ENCODE measurements around the gene STAMBPL1. TPM values are rescaled to one million over a fixed set of nuclear protein-coding genes. Genes with fewer than 3 reads are reported as not detected.
A peak's percentile ranks its signal among the peaks of the same experiment; 100 is the strongest.
"Not testable (repeated sequence)": the region's sequence is repeated elsewhere in the genome, so short reads cannot be mapped to it uniquely, and the experiment has no call there.

Gene STAMBPL1
- total RNA-seq, 4 donors from 2014 or later: 14.4 to 25.1 (median 16.2) TPM

DNA sequence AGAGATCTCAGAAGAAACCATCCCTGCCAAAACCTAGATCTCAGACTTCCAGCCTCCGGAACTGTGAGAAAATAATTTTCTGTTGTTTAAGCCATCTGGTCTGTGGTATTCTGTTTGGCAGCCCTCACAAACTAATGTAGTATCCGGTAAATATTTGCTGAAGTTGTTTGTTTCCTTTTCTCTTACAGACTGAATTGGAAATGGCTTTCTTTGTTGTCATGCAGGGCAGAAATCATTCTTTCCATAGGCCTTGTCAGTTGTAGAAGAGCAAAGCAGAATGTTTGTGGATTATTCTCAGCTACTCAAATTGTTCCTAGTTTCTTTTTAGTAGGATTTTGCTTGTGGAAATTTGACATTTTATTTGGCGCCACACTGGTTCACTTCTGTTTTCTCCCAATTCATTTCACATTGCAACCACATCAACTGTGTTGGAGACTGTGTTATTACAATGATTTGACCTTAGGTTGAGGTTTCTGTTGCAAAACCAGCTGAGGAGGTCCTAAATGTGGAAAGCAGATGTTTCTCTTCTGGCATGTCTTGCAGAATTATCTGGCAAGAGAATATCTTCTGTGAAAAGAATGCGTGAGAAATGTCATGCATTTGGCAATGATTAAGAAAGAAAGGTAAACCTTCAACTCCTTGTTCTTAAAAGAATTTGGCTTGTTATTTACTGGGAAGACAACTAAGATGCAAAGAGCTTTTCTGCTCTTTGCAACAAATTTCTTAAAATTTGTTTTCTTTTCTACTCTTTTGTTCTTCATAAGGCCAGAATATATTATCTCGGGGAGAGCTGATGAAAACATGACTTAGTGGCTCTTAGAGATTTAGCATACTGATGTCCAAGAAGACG lies 46.7 kb downstream of the STAMBPL1 start:
- peak; percentile 90 for ATAC-seq (ENCODE audit: low FRiP score)
- TF ChIP-seq, protein P1, sequence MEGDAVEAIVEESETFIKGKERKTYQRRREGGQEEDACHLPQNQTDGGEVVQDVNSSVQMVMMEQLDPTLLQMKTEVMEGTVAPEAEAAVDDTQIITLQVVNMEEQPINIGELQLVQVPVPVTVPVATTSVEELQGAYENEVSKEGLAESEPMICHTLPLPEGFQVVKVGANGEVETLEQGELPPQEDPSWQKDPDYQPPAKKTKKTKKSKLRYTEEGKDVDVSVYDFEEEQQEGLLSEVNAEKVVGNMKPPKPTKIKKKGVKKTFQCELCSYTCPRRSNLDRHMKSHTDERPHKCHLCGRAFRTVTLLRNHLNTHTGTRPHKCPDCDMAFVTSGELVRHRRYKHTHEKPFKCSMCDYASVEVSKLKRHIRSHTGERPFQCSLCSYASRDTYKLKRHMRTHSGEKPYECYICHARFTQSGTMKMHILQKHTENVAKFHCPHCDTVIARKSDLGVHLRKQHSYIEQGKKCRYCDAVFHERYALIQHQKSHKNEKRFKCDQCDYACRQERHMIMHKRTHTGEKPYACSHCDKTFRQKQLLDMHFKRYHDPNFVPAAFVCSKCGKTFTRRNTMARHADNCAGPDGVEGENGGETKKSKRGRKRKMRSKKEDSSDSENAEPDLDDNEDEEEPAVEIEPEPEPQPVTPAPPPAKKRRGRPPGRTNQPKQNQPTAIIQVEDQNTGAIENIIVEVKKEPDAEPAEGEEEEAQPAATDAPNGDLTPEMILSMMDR (IDR thresholded peaks at IDR 0.05): no peak
- DNase-seq (ENCODE audit: low spot score): no peak

DNA sequence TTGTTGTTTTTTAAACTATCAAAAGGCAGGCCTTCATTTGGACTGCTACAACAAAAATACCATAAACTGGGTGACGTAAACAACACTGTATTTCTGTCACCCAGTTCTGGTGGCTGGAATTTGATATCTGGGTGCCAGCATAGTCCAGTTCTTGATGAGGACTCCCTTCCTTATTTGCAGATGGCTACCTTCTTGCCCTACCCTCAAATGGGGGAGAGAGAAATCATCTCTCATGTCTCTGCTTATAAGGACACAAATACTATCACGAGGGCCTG lies 47.3 kb downstream of the STAMBPL1 start:
- DNase-seq (ENCODE audit: low spot score) (no peak), ATAC-seq (ENCODE audit: low FRiP score) (peak; percentile 11)
- TF ChIP-seq, protein P1 (IDR thresholded peaks at IDR 0.05): no peak

DNA sequence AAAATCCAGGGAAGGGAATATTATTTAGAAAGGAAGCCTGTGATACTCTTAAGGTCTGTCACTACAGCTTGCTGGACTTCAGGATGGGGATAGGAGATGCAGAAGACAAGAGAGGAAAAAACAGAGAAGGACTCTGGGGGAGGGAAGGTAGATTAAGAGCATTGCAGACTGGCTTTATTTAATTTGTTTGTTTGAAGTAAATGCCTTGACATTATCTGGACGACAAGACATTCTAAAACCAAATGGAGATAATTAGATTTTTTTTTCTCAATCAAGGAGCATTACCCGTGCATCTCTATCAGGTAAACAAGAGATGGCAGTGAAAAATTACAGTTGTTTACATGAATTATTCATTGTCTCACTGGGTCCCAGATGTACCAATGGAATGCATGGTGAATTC lies 48.2 kb downstream of the STAMBPL1 start:
- ATAC-seq (ENCODE audit: low FRiP score): no peak
- no peak for DNase-seq (ENCODE audit: low spot score)
- TF ChIP-seq, protein P1 (IDR thresholded peaks at IDR 0.05): no peak

DNA sequence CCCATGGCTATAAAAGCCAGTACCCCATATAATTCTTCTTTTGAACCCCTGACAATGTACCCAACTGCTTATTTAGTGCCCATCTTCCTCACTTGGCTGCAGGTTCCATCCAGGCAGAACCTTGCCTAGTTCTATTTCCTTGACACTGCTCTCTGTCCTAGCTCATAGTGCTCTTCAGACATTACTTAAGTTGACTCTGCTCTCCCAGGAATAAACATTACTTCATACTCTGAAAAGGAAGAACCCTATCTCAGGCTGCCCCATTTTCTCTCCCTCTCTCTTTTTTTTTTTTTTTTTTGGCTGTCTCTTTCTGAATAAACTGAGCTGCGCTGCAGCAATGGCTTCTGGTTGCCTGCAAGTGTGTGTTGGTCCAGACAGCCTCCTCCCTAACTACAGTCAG lies 51.5 kb downstream of the STAMBPL1 start:
- no peak for ATAC-seq (ENCODE audit: low FRiP score)

GRCh38 chr10:88932029-88932428 lies 52.0 kb downstream of the STAMBPL1 start:
- ATAC-seq (ENCODE audit: low FRiP score); DNase-seq (ENCODE audit: low spot score): not testable (repeated sequence)

More for the DNA sequence above, 51.5 kb downstream of the STAMBPL1 start:
- TF ChIP-seq, protein P1 (IDR thresholded peaks at IDR 0.05): no peak
- no peak for DNase-seq (ENCODE audit: low spot score)

GRCh38 chr10:88932539-88933256 lies 52.7 kb downstream of the STAMBPL1 start:
- no peak for DNase-seq (ENCODE audit: low spot score)
- peak; percentile 84 for ATAC-seq (ENCODE audit: low FRiP score)
- TF ChIP-seq, protein P1 (IDR thresholded peaks at IDR 0.05): peak in 2 of 3 donors; percentile 75 to 87

GRCh38 chr10:88933564-88933963 lies 53.5 kb downstream of the STAMBPL1 start:
- ATAC-seq (ENCODE audit: low FRiP score) (no peak), DNase-seq (ENCODE audit: low spot score) (no peak)
- TF ChIP-seq, protein P1 (IDR thresholded peaks at IDR 0.05): no peak
